Measurements from ENCODE around the gene FILIP1. TPM values are rescaled to one million over a fixed set of nuclear protein-coding genes. Genes with fewer than 3 reads are reported as not detected.
"Not testable (repeated sequence)": the region's sequence is repeated elsewhere in the genome, so short reads cannot be mapped to it uniquely, and the experiment has no call there.

FILIP1 gene
- polyA plus RNA-seq, 2 of the 4 experiments (the other 2 are of a cell fraction), result 2.3 to 15.6 TPM

- Histone ChIP-seq H3K4me2 (peak overlapping the region; percentile 52), H3K4me1 (peaks cover 67% of the 10 kb centered on the region), H3K9me3 (peaks cover 8% of the 10 kb centered on the region; the same call in 2 of the 3 replicates), H3K4me3 (no peak overlapping the region), H3K27ac (peak overlapping the region; percentile 82 to 91)
- POLR2A ChIA-PET, result no interaction called here
- ATAC-seq, result no peak
- CTCF ChIA-PET, result no interaction called here
- no peak for DNase-seq (ENCODE audit: low read depth in 1 of 2, low spot score in 1 of 2)
- FAIRE-seq, result no peak
- WGBS (ENCODE audit: missing lambda C conversion rate), result 43% methylated on average over 4 of the region's 4 CpGs
- TF ChIP-seq CHD4 (IDR thresholded peaks at IDR 0.05; ENCODE audit: borderline replicate concordance) (no peak), RARB (CRISPR knock-in tag; IDR thresholded peaks at IDR 0.05) (no peak), HEYL (CRISPR knock-in tag; IDR thresholded peaks at IDR 0.05) (no peak), RFX5 (IDR thresholded peaks at IDR 0.05) (no peak), NFE2L2 (conservative IDR thresholded peaks at IDR 0.05; ENCODE audit: low read length) (no peak), FOSB (CRISPR knock-in tag; IDR thresholded peaks at IDR 0.05) (no peak), POLR2A (IDR thresholded peaks at IDR 0.05; ENCODE audit: low read length) (no peak), POLR2AphosphoS2 (conservative IDR thresholded peaks at IDR 0.05; ENCODE audit: low read length) (no peak), HES2 (IDR thresholded peaks at IDR 0.05) (no peak), CBX2 (IDR thresholded peaks at IDR 0.05; ENCODE audit: borderline replicate concordance, low read depth) (no peak), JUNB (IDR thresholded peaks at IDR 0.05) (no peak), JUN (IDR thresholded peaks at IDR 0.05) (no peak), ZSCAN20 (CRISPR knock-in tag; IDR thresholded peaks at IDR 0.05) (no peak), HDAC2 (IDR thresholded peaks at IDR 0.05) (no peak)
Observed at GRCh38 chr6:75414445-75415021, 79.1 kb downstream of the FILIP1 start.

GRCh38 chr6:75412969-75413662 is 80.5 kb downstream of the FILIP1 start:
- ChIA-PET CTCF (no interaction called here), POLR2A (no interaction called here)
- DNase-seq (ENCODE audit: low read depth in 1 of 2, low spot score in 1 of 2) (peak in 1 of 2 experiments; percentile 78), ATAC-seq (peak in 1 of 2 experiments; percentile 79; a peak in 3 of 6 replicates), FAIRE-seq (no peak)
- H3K4me3 ChIP-seq, result no peak overlapping the region
- H3K9me3 ChIP-seq, result peaks cover 8% of the 10 kb centered on the region; the same call in 2 of the 3 replicates
- WGBS (ENCODE audit: missing lambda C conversion rate), result 34% methylated on average over 3 of the region's 3 CpGs
- TF ChIP-seq POLR2A (IDR thresholded peaks at IDR 0.05; ENCODE audit: low read length) (no peak), FOSL2 (IDR thresholded peaks at IDR 0.05) (no peak), FOSL2 (CRISPR knock-in tag; IDR thresholded peaks at IDR 0.05) (peak; percentile 70; the same call in 1 of the 2 replicates), TFCP2L1 (CRISPR knock-in tag; IDR thresholded peaks at IDR 0.05) (no peak), MAX (IDR thresholded peaks at IDR 0.05) (0 out of 2 replicates have a peak, but pooled peaks have one; percentile 13), GATA3 (IDR thresholded peaks at IDR 0.05; ENCODE audit: borderline replicate concordance) (peak; percentile 88), EP300 (IDR thresholded peaks at IDR 0.05) (peak in 1 of 2 experiments; percentile 29; a peak in 1 of 5 replicates), CEBPB (IDR thresholded peaks at IDR 0.05) (peak in 1 of 2 experiments; percentile 22; a peak in 1 of 4 replicates)
- H3K4me2 ChIP-seq, result peak overlapping the region; percentile 52
- H3K27ac ChIP-seq, result peak overlapping the region; percentile 82 to 91
- H3K4me1 ChIP-seq, result peaks cover 56% of the 10 kb centered on the region

GRCh38 chr6:75410564-75410963 is 83.0 kb downstream of the FILIP1 start:
- H3K4me2 ChIP-seq; ATAC-seq; H3K9me3 ChIP-seq; DNase-seq (ENCODE audit: low read depth in 1 of 2, low spot score in 1 of 2); H3K4me3 ChIP-seq; POLR2A ChIA-PET; CTCF ChIA-PET; FAIRE-seq; H3K27ac ChIP-seq: not testable (repeated sequence)
- 94% methylated on average over 2 of the region's 2 CpGs for WGBS (ENCODE audit: missing lambda C conversion rate)
- H3K4me1 ChIP-seq, result peaks cover 31% of the 10 kb centered on the region

- FAIRE-seq (no peak), DNase-seq (ENCODE audit: low read depth in 1 of 2, low spot score in 1 of 2) (no peak), ATAC-seq (no peak)
- H3K4me1 ChIP-seq, result peaks cover 25% of the 10 kb centered on the region
- POLR2A ChIA-PET, result no interaction called here
- CTCF ChIA-PET, result no interaction called here
- no peak for TF ChIP-seq NPAS2 (CRISPR knock-in tag; IDR thresholded peaks at IDR 0.05; ENCODE audit: borderline replicate concordance)
- H3K4me3 ChIP-seq, result no peak overlapping the region
- H3K4me2 ChIP-seq, result no peak overlapping the region
- 0 out of 6 replicates have a peak overlapping the region, but pooled peaks of 1 of the 2 experiments have one; percentile 21 for H3K27ac ChIP-seq
- peaks cover 8% of the 10 kb centered on the region; the same call in 2 of the 3 replicates for H3K9me3 ChIP-seq
Observed at GRCh38 chr6:75409928-75410327, 83.7 kb downstream of the FILIP1 start.

Measured in A549 (cell line).